Choroid plexus epithelial cell (primary cell): ENCODE data around the gene ADCY7.

Experiments
- DNase-seq: peaks from one replicate; pipeline ENCODE4 v3.0.0-alpha.2; 2010; ENCODE audit warnings: low read depth
- H3K4me3 ChIP-seq: 2 replicates; pipeline ENCODE4 v1.5.1; 2011; ENCODE audit warnings: low read depth, mild to moderate bottlenecking, control low read depth, low read length, moderate library complexity
- TF ChIP-seq, protein P1 (sequence below): conservative IDR thresholded peaks from 2 replicates; pipeline ENCODE4 v1.5.1; 2011; ENCODE audit warnings: low read depth, mild to moderate bottlenecking, control low read depth, inconsistent platforms, low read length, moderate library complexity

ADCY7 gene

DNA sequence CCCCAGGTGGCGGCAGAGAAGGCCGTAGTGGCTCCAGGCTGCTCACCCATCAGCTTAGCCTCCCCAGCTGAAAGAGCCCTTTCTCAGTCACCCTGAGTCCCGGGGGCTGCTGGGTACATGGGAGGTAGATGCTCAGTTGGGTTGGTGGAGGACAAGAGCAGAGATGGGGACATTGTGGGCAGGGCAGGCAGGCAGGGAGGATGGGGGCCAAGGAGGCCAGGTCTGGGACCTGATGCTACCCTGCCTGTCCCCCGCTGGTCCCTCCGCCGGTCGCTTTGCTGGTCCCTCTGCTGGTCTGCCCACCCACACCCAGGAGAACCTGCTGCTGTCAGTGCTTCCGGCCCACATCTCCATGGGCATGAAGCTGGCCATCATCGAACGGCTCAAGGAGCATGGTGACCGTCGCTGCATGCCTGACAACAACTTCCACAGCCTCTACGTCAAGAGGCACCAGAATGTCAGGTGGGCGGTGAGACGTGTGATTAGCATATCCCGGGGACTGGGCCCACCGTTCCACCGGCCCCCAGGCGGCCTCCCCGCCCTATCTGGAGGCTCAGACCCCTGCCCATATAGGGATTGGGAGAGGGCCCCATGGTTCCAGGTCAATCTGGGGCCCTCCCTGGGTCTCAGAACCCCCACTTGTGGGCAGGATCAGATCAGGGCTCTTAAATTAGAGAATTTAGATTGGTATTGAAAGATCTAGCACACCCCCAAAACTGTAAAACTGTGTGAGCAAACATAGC is 26.9 kb downstream of the ADCY7 start:
- H3K4me3 ChIP-seq, result no peak overlapping the region
- no peak for DNase-seq
- TF ChIP-seq, protein P1, sequence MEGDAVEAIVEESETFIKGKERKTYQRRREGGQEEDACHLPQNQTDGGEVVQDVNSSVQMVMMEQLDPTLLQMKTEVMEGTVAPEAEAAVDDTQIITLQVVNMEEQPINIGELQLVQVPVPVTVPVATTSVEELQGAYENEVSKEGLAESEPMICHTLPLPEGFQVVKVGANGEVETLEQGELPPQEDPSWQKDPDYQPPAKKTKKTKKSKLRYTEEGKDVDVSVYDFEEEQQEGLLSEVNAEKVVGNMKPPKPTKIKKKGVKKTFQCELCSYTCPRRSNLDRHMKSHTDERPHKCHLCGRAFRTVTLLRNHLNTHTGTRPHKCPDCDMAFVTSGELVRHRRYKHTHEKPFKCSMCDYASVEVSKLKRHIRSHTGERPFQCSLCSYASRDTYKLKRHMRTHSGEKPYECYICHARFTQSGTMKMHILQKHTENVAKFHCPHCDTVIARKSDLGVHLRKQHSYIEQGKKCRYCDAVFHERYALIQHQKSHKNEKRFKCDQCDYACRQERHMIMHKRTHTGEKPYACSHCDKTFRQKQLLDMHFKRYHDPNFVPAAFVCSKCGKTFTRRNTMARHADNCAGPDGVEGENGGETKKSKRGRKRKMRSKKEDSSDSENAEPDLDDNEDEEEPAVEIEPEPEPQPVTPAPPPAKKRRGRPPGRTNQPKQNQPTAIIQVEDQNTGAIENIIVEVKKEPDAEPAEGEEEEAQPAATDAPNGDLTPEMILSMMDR, result no peak

DNA sequence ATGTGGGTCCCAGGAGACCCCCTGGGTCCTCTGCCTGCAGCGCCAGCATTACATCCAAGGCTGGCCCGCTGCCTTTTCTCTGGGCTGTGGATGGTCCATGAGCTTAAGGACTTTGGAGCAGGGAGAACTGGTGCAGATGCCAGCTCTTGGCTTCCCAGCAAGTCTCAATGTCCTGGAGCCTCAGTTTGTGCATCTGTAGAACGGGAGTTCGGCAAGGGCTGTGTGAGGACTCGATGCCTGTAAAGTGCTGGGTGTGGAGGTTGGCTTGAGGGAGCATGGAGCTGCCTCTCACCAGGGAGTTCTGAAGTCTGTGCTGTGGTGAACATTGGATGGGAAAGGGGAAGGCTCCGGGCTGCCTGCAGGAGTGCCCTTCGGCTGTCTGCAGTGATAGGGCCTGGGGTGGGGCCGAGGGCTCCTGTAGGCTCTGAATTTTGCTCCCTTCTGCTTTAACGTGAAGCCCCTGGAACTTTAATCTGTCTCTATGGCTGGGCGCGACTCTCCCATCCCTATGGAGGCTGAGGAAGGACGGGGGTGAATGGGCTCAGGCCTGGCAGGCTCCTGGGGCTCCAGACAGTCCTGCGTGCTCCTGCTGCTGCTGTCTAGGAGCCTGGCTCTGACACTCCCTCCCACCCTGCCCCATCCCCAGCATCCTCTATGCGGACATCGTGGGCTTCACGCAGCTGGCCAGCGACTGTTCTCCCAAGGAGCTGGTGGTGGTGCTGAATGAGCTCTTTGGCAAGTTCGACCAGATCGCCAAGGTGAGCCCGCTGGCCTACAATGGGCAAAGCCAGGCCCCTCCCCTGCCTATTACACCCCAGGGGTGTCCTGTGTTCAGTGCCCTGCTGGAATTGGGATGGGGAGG is 27.9 kb downstream of the ADCY7 start:
- TF ChIP-seq, protein P1, result no peak

DNA sequence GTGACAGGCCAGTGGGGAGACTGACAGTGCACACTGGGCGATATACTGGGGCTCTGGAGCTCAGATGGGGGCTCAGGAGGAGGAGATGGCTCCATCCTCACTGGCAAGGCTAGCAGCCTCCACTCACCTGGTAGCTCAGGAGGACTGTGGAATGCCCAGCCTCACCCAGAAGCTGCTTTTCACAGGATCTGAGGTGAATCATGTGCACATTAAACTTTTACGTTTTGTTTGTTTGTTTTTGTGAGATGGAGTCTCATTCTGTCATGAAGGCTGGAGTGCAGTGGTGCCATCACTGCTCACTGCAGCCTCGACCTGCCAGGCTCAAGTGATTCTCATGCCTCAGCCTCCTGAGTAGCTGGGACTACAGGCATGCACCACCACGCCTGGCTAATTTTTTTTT is 28.6 kb downstream of the ADCY7 start:
- no peak for DNase-seq
- H3K4me3 ChIP-seq, result no peak overlapping the region
- TF ChIP-seq, protein P1, result no peak

More for the DNA sequence above, 27.9 kb downstream of the ADCY7 start:
- H3K4me3 ChIP-seq, result no peak overlapping the region
- no peak for DNase-seq

DNA sequence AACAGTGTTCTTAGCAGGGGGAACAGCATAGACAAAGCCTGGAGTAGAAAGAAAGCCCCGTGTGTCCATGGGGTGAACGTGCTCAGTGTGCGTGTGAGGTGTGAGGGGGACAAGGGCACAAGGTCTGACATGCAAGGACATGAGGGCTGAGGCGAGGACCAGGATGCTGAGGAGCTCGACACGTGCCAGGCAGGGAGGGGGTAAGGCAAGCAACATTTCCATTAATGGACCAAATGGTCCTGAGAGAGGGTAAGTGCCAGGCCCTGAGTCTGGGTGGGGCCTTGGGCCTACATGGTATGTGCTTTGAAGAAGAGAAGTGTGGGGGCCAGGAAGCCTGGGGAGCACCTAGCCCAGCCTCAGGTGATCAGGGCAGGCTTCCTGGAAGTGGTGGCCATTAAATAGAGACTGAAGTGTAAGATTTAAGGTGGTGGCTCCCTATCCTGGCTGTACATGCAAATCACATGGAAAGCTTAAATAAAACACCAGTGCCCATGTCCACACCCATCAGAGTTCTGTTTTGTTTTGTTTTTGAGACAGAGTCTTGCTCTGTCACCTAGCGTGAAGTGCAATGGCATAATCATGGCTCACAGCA is 29.3 kb downstream of the ADCY7 start:
- H3K4me3 ChIP-seq, result no peak overlapping the region
- TF ChIP-seq, protein P1, result no peak
- DNase-seq, result no peak

DNA sequence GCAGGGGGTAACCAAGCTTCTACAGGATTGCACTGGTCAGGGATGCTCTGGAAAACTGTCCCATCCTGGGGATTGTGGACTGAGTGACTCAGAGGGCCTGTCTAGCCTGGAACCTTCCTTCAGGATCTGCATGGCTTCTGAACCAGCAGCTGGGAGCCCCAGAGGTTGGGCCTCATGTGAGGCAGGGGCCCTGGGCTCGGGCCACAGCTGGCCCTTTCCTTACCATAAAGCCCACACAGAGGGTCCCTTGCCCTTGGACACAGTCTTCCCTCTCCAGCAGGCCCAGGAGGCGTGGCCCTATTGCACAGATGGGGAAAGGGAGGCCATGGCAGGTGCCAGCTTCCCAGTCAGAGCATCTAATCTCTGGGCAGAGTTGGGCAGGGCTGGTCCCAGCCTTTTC is 30.5 kb downstream of the ADCY7 start:
- no peak for DNase-seq
- TF ChIP-seq, protein P1, result no peak
- no peak overlapping the region for H3K4me3 ChIP-seq

DNA sequence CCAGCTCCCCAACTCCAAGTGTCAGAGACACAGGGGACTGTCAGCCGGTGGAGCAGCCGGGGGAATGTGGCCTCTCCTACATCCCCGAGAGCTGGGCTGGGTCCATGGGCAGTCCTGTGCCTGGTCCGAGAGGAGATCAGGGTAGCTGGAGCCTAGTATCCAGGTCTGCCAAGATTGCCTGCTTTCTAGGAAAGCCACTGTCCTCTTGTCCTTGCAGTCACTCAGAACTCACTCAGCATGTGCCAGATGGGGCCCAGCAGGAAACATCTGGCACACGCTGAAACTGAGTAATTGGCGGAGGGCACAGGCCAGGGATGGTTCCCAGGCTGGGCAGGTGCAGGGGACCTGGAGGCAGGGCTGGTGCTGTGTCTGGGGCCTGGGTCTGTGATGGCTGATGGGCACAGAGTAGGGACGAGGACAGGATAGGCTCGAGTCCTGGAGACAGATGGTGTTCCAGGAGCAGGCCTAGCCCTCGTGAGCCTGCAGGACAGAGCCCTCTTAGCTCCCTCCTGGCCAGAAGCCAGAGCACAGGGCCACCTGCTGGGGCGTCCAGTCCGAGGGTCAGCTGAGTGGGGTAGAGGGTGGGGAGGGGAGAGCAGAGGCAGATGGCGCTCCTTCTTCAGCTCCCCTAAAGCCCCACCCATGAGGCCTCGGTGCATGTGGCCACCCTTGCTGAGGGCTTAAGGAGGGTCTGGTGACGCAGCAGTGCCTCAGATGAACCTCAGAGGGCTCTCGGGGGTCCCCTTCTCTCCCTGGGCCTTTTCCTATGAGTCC is 31.1 kb downstream of the ADCY7 start:
- TF ChIP-seq, protein P1, result no peak
- H3K4me3 ChIP-seq, result no peak overlapping the region
- no peak for DNase-seq
